CD14-positive monocyte (primary cell): ENCODE measurements around the gene GLDN. TPM values are rescaled to one million over a fixed set of nuclear protein-coding genes. Genes with fewer than 3 reads are reported as not detected.

ENCODE experiments used
- DNase-seq, 3 donors: peaks; one replicate each; pipeline ENCODE4 v3.0.0-alpha.2; 2011 to 2022
- H2AFZ ChIP-seq: 2 replicates; pipeline ENCODE4 v1.6.0; 2012; ENCODE audit warnings: mild to moderate bottlenecking, low read depth, low read length, inconsistent platforms; ENCODE audit not compliant: insufficient read depth, poor library complexity, severe bottlenecking
- H3K27ac ChIP-seq, 2 donors: 1 replicate in 1 of 2; 2 replicates in 1 of 2; pipeline ENCODE4 v1.5.1; 2012 to 2013; ENCODE audit warnings: low read length in 2 of 2, control low read depth in 1 of 2, inconsistent platforms in 1 of 2, low read depth in 1 of 2, mild to moderate bottlenecking in 1 of 2
- H3K27me3 ChIP-seq, 2 donors: one replicate each; pipeline versions ENCODE4 v1.6.0 to v1.6.1; 2011 to 2013; ENCODE audit warnings: low read length in 2 of 2; ENCODE audit not compliant: control insufficient read depth in 2 of 2, insufficient read depth in 2 of 2
- H3K36me3 ChIP-seq, 2 donors: replicated peaks in 1 of 2; 1 replicate in 1 of 2; 2 replicates in 1 of 2; pipeline versions ENCODE4 v1.5.1 to v1.6.1; 2012 to 2013; ENCODE audit warnings: low read length in 2 of 2, control low read depth in 1 of 2, inconsistent platforms in 1 of 2, mild to moderate bottlenecking in 1 of 2; ENCODE audit not compliant: insufficient read depth in 2 of 2, control insufficient read depth in 1 of 2
- H3K4me1 ChIP-seq, 2 donors: 1 replicate in 1 of 2; 2 replicates in 1 of 2; pipeline versions ENCODE4 v1.5.1 to v1.6.1; 2012 to 2013; ENCODE audit warnings: low read length in 2 of 2, control low read depth in 1 of 2, inconsistent platforms in 1 of 2, mild to moderate bottlenecking in 1 of 2, moderate library complexity in 1 of 2; ENCODE audit not compliant: insufficient read depth in 2 of 2, control insufficient read depth in 1 of 2
- H3K4me2 ChIP-seq: replicated peaks from 2 replicates; pipeline ENCODE3; 2012; ENCODE audit warnings: low read length, moderate library complexity, mild to moderate bottlenecking; ENCODE audit not compliant: poor library complexity, severe bottlenecking; ENCODE audit errors: extremely low read depth
- H3K4me3 ChIP-seq, 3 experiments: fragments of 200-600 bp in 1 of 3; sonication (generic) in 1 of 3; replicated peaks in 1 of 3; 1 replicate in 2 of 3; 2 replicates in 1 of 3; pipeline ENCODE4 v1.5.1; 2011 to 2013; ENCODE audit warnings: low read length in 3 of 3, mild to moderate bottlenecking in 3 of 3, control low read depth in 2 of 3, low read depth in 2 of 3, inconsistent platforms in 1 of 3, moderate library complexity in 1 of 3
- H3K79me2 ChIP-seq: 2 replicates; pipeline ENCODE4 v1.6.0; 2012; ENCODE audit warnings: mild to moderate bottlenecking, control low read depth, inconsistent platforms, low read length, moderate library complexity; ENCODE audit not compliant: insufficient read depth
- H3K9ac ChIP-seq: 2 replicates; pipeline ENCODE4 v1.6.0; 2017; ENCODE audit warnings: low read length, mild to moderate bottlenecking; ENCODE audit not compliant: insufficient read depth, poor library complexity, severe bottlenecking
- H3K9me3 ChIP-seq, 2 donors: replicated peaks in 1 of 2; 1 replicate in 1 of 2; 2 replicates in 1 of 2; pipeline versions ENCODE4 v1.5.1 to v1.6.1; 2012 to 2013; ENCODE audit warnings: low read length in 2 of 2, control low read depth in 1 of 2; ENCODE audit not compliant: control insufficient read depth in 1 of 2, insufficient read depth in 1 of 2
- H4K20me1 ChIP-seq: 2 replicates; pipeline ENCODE4 v1.6.0; 2012; ENCODE audit warnings: mild to moderate bottlenecking, low read length, control low read depth, moderate library complexity; ENCODE audit not compliant: insufficient read depth
- H3K27ac Mint-ChIP-seq, 7 donors: one replicate each; pipeline ENCODE4 v1.8.0; 2020; ENCODE audit warnings: mild to moderate bottlenecking in 7 of 7, mixed read lengths in 7 of 7, moderate library complexity in 6 of 7, inconsistent platforms in 2 of 7
- H3K27me3 Mint-ChIP-seq, 3 donors: one replicate each; pipeline ENCODE4 v1.8.0; 2021 to 2022; ENCODE audit warnings: low read depth in 3 of 3, mild to moderate bottlenecking in 3 of 3, mixed read lengths in 3 of 3, moderate library complexity in 3 of 3, inconsistent platforms in 1 of 3
- H3K36me3 Mint-ChIP-seq, 2 donors: one replicate each; pipeline ENCODE4 v1.8.0; 2020; ENCODE audit warnings: mixed read lengths in 2 of 2, inconsistent platforms in 1 of 2, mild to moderate bottlenecking in 1 of 2
- H3K4me1 Mint-ChIP-seq: one replicate; pipeline ENCODE4 v1.8.0; 2020; ENCODE audit warnings: mild to moderate bottlenecking, mixed read lengths
- H3K4me3 Mint-ChIP-seq, 2 donors: one replicate each; pipeline ENCODE4 v1.8.0; 2020; ENCODE audit warnings: mild to moderate bottlenecking in 2 of 2, mixed read lengths in 2 of 2, moderate library complexity in 1 of 2
- H3K9me3 Mint-ChIP-seq, 7 donors: one replicate each; pipeline ENCODE4 v1.8.0; 2020 to 2022; ENCODE audit warnings: mixed read lengths in 7 of 7, mild to moderate bottlenecking in 6 of 7, moderate library complexity in 6 of 7, inconsistent platforms in 2 of 7
- whole genome bisulfite sequencing: methylation state at CpG from one replicate; pipeline ENCODE4 v1.1.5; 2013; ENCODE audit warnings: missing lambda C conversion rate; ENCODE audit not compliant: insufficient coverage; 5-methylcytosine and 5-hydroxymethylcytosine counted together
- intact Hi-C, 2 donors: fragments of 100-400 bp; cut with micrococcal nuclease; formaldehyde crosslinking; loops; one replicate each; pipeline versions ENCODE4 v1.15.0 to v1.15.1; 2023
- polyA plus RNA-seq, 3 donors: library from polyadenylated mRNA; depleted of rRNA in 1 of 3; unstranded in 2 of 3; stranded (reverse) in 1 of 3; fragments of 300-500 nt in 2 of 3; fragments of >200 nt in 1 of 3; fragmentation: Illumina TruSeq in 2 of 3; gene quantifications; 1 replicate in 2 of 3; 2 replicates in 1 of 3; pipeline ENCODE4 v1.2.3, GENCODE V29; 2012 to 2021
- TF ChIP-seq, protein P1 (sequence below): fragments of 200-600 bp; IDR thresholded peaks from one replicate; pipeline ENCODE4 v1.8.0; 2022; ENCODE audit warnings: antibody characterized with exemption, mild to moderate bottlenecking

The GLDN gene
- polyA plus RNA-seq, 3 donors = 0.04 TPM; not detected in 2

DNA sequence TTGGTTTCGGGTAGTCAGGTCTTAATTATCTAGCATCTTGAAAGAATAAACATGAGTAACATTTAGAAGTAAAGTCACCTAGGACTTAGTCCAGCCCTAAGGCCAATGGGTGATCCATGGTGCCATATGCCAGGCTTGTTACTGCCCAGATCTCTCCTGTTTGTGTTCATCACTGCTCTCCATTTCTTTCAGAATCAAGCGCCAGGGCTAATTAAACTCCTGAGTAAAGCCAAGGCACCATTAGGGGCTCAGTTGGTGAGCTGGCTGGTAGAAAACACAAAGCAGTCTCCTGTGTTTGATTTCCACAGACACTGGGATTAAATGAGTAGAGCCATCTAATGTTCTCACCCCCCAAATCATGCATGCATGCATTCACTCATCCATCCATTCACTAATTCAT is 14.4 kb upstream of the GLDN start:
- intact Hi-C loops = no loop called here
- Histone ChIP-seq H3K36me3 (no peaks in the 10 kb centered on the region), H3K27ac (no peak overlapping the region), H3K79me2 (no peaks in the 10 kb centered on the region), H3K4me1 (peaks cover 31 to 37% of the 10 kb centered on the region in 2 donors), H3K4me2 (no peak overlapping the region), H3K4me3 (no peak overlapping the region), H3K9ac (no peak overlapping the region), H3K27me3 (no peaks in the 10 kb centered on the region), H2AFZ (no peak overlapping the region), H3K9me3 (no peaks in the 10 kb centered on the region), H4K20me1 (no peaks in the 10 kb centered on the region)
- H3K27me3 Mint-ChIP-seq = no peaks in the 10 kb centered on the region
- TF ChIP-seq, protein P1, sequence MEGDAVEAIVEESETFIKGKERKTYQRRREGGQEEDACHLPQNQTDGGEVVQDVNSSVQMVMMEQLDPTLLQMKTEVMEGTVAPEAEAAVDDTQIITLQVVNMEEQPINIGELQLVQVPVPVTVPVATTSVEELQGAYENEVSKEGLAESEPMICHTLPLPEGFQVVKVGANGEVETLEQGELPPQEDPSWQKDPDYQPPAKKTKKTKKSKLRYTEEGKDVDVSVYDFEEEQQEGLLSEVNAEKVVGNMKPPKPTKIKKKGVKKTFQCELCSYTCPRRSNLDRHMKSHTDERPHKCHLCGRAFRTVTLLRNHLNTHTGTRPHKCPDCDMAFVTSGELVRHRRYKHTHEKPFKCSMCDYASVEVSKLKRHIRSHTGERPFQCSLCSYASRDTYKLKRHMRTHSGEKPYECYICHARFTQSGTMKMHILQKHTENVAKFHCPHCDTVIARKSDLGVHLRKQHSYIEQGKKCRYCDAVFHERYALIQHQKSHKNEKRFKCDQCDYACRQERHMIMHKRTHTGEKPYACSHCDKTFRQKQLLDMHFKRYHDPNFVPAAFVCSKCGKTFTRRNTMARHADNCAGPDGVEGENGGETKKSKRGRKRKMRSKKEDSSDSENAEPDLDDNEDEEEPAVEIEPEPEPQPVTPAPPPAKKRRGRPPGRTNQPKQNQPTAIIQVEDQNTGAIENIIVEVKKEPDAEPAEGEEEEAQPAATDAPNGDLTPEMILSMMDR = no peak
- H3K27ac Mint-ChIP-seq = no peak overlapping the region
- H3K36me3 Mint-ChIP-seq = peaks cover 0 to 2% of the 10 kb centered on the region in 2 donors
- peaks cover 19% of the 10 kb centered on the region for H3K4me1 Mint-ChIP-seq
- no CpG with 5 or more reads among the region's 2 CpGs for WGBS
- peak overlapping the region in 1 of 2 donors; percentile 19 for H3K4me3 Mint-ChIP-seq
- no peak for DNase-seq
- H3K9me3 Mint-ChIP-seq = peaks cover 0 to 2% (median 0%) of the 10 kb centered on the region in 7 donors

DNA sequence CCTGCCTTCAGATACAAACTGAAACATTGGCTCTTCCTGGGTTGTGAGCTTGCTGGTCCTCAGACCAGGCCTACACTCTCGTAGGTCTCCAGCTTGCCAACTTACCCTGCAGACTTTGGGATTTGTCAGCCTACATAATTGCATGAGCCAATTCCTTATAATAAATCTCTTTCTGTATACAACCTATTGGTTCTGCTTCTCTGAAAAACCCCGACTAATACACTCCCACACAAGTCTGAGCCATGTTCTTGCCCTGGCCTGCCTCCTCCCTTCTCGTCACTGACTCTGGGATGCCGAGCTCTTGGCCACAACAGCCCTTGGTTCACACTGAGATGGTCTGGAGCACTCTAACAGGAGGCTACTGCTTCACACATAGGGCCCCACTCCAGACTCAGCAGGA is 12.5 kb upstream of the GLDN start:
- H3K4me3 Mint-ChIP-seq = no peak overlapping the region
- no peak overlapping the region for H3K4me3 ChIP-seq
- no peaks in the 10 kb centered on the region for H3K79me2 ChIP-seq
- no peak overlapping the region for H3K27ac Mint-ChIP-seq
- H3K9ac ChIP-seq = no peak overlapping the region
- intact Hi-C loops = no loop called here
- no peak overlapping the region for H3K27ac ChIP-seq
- H3K36me3 ChIP-seq = no peaks in the 10 kb centered on the region
- DNase-seq = no peak
- H4K20me1 ChIP-seq = no peaks in the 10 kb centered on the region
- H3K36me3 Mint-ChIP-seq = no peaks in the 10 kb centered on the region
- 100% methylated on average over 4 of the region's 4 CpGs for WGBS
- peaks cover 0 to 1% (median 0%) of the 10 kb centered on the region in 7 donors for H3K9me3 Mint-ChIP-seq
- peaks cover 33 to 37% of the 10 kb centered on the region in 2 donors for H3K4me1 ChIP-seq
- no peaks in the 10 kb centered on the region for H3K27me3 ChIP-seq
- no peak overlapping the region for H2AFZ ChIP-seq
- TF ChIP-seq, protein P1 = no peak
- peaks cover under 1% of the 10 kb centered on the region for H3K4me1 Mint-ChIP-seq
- H3K27me3 Mint-ChIP-seq = no peaks in the 10 kb centered on the region
- H3K9me3 ChIP-seq = no peaks in the 10 kb centered on the region
- no peak overlapping the region for H3K4me2 ChIP-seq
